GM20000 (cell line): ENCODE measurements around the gene FBXO15.

Source experiments
- DNase-seq: peaks from one replicate; pipeline ENCODE4 v3.0.0; 2012; ENCODE audit warnings: low spot score
- TF ChIP-seq, protein P1 (sequence below): IDR thresholded peaks from 2 replicates; pipeline ENCODE4 v1.5.1; 2012; ENCODE audit warnings: mild to moderate bottlenecking, control low read depth; ENCODE audit errors: extremely low read depth, missing control alignments

Gene FBXO15

DNA sequence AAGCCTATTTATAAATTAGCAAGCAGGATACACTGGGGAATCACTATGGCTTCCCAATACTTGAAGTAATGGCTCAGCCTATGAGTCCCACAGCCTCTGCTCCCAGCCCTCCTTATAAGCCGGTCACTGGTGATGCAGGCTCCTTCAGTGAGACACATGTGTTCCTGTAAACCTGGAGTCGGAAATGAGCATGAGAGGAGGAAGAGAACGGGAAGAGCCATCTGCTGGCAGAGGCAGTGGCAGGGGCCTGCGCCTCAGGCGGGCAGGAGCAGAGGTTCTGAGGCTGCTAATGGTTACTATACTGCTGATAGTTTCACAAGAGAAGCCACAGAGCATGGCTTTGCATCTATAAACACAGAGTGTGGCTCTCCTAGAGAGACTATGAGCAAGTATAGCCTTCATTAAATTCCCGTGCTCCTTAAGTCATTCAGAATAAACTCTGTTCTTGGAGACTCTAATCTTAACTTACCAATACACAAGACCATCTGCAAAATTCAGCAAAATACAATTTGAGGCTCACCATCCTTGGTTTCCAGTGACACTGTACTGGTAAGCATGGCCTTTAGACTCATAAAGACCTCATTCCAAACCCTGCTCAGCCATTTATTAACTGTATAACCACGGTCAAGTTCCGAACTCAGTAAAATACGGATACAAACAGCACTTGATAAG lies 63.3 kb downstream of the FBXO15 start:
- no peak for DNase-seq
- TF ChIP-seq, protein P1, sequence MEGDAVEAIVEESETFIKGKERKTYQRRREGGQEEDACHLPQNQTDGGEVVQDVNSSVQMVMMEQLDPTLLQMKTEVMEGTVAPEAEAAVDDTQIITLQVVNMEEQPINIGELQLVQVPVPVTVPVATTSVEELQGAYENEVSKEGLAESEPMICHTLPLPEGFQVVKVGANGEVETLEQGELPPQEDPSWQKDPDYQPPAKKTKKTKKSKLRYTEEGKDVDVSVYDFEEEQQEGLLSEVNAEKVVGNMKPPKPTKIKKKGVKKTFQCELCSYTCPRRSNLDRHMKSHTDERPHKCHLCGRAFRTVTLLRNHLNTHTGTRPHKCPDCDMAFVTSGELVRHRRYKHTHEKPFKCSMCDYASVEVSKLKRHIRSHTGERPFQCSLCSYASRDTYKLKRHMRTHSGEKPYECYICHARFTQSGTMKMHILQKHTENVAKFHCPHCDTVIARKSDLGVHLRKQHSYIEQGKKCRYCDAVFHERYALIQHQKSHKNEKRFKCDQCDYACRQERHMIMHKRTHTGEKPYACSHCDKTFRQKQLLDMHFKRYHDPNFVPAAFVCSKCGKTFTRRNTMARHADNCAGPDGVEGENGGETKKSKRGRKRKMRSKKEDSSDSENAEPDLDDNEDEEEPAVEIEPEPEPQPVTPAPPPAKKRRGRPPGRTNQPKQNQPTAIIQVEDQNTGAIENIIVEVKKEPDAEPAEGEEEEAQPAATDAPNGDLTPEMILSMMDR: no peak

DNA sequence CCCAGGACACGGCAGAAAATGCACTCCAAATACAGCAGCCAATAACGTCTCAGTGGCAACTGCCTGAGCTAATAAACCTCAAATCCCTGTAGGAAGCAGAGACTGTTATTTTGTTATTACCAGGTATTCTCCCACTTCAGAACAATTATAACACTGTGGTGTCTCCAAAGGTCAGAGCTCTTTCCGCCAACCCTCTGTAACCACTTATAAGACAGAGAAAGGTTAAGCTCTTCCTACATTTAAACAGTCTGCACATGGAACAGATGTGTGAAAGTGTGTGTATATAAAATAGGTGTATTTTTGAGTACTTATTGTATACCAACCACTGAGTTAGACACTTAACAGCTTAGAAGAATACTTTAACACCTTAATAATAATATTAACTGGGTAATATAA lies 64.1 kb downstream of the FBXO15 start:
- TF ChIP-seq, protein P1: no peak
- no peak for DNase-seq

DNA sequence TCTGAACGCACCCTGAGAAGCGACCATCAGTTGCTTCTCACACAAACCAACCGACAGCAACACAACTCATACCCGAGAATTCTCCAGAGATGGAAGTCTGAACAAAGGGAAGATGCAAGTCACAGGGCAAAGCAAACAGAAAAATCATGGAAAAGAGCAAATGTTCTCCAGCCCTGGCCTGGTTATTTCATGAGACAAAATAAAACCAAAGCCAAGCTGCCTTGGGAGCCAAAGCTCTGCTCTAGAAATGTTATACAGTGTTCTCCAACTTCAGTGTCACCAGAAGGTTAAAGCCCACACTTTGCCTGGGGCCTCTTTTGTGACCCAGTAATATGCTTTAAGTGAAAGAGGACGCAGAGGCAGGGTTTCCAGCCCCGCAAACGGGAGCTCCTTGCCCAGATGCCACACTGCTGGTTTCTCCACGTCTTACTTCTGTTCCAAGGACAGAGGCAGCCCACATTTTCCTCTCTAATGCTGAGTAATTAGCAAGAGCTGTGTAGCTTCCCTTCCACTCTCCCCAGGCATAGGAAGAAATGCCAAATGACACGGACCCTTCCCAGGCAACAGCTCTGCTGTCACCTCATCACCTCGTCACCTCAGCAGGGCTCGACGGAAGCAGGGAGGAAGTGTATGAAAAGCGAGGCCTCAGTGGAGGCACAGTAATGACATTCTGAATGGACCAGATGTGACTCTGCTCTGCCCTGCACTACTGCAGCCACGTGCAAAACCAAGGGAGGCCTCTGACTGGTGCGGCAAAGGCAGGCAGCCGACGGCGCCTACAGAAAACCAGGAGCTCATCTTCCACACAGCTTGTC lies 64.7 kb downstream of the FBXO15 start:
- TF ChIP-seq, protein P1: no peak
- DNase-seq: no peak

DNA sequence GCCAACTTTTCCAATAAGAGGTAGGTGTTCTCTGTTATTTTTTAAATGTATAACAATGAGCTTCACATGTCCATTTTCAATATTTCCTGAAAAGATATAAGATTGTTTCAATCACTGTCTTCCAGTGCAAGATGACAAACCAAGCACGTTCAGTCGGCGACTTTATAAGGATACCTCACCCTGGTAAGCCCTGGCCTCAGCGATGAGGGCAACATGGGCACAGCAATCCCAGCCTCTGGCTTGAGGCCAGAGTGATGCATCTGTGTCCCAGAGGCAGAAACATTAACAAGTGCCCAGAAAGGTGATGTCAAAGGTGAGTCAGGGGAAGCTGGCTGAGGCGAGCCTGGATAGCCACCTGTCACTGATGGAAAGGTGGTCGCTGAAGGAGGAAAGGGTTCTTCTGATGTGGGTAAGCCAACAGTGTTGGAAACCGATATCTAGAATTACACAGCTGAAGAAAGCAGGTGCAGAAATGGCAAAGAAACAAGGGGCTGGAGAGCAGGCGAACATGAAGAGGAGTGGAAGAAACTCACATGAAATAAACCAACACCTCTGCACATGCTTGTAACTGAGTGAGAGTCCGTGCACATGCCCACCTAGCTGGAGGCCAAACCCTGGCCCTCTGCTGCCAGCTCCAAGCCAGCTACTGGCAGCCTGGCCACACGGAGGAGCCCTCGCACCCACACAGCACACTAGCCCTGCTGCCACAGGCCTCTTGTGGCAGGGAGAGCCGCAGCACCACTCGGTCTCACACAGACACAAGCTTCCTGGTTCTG lies 65.5 kb downstream of the FBXO15 start:
- DNase-seq: peak; percentile 51
- TF ChIP-seq, protein P1: no peak

DNA sequence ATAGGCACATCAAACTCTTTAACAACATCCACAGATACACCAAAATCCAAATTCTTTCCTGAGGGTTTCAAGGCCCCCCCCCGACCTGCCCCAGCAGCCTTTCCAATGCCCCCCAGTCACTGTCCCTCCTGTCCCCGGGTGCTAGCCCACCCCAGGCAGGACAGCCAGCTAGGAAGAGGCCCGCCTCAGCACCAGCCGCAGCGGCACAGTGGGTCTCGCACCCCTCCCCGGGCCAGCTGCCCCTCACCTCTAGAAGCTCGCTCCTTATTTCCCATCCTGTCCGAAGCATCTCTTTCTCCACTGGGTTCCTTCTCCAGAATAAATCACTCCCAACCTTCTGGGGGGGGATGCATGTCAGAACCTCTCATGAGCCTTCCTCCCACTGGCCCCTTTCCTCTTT lies 69.4 kb downstream of the FBXO15 start:
- TF ChIP-seq, protein P1: no peak
- no peak for DNase-seq

DNA sequence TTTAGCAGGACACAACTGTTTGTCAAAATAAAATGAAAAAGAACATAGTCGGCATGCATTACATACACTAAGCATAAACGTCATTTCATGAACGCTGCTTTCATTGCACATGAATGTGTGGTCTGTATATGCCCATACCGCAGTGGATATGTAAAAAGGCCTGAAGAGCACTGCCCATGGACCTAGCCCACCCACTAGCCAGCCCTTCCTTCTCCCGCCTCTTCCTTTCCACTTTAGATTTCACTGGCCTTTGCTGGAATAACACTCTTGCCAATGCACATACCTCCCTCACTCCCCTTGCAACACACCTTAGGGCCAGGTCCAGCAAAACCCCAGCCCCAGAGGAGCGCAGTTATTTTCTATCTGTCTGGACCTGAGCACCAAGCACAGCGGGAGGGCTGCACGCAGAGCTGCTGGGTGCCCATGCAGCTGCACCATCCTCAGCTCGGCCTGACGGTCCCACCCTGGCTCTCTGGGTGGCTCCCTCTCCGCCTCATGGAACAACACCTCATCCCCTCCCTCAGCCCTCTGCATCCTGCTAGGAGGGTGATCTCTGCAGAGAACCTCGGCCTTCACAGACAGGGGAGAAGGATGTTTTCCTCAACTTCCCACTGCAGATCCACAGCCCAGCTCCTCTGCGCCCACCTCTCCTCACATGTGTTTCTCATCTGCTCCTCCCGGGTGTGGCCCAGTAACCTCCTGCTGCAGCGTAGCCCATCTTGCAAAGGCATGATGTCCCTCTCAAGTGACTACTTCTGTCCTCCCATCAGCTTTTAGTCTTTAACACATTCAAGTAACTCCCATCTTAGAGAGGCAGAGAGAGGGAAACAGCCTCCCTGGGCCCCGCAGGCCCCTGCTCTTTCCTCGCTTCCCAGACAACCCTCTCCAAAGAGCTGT lies 72.7 kb downstream of the FBXO15 start:
- DNase-seq: no peak
- TF ChIP-seq, protein P1: no peak
